Calu3 (cell line): Measurements from ENCODE around the gene MORF4L2. TPM values are rescaled to one million over a fixed set of nuclear protein-coding genes. Genes with fewer than 3 reads are reported as not detected.

ENCODE experiments used
- BruUV-seq: library from RNA; stranded (reverse); fragments of 400-500 nt; replicated peaks from 2 replicates; lab custom pipeline; 2021; lab: Mats Ljungman, UMichigan
- CTCF ChIA-PET: fragments of 300-600 bp; sonication (Branson Sonifier 250); formaldehyde crosslinking; loops from one replicate; lab custom pipeline; 2022; ENCODE audit warnings: antibody characterized with exemption; lab: Charles Lee
- DNase-seq: peaks from one replicate; pipeline ENCODE4 v3.0.0; 2022
- H3K27ac Mint-ChIP-seq: one replicate; pipeline ENCODE4 v1.8.0; 2022; ENCODE audit warnings: mixed read lengths; ENCODE audit not compliant: unreplicated experiment
- H3K27me3 Mint-ChIP-seq: one replicate; pipeline ENCODE4 v1.8.0; 2022; ENCODE audit warnings: mixed read lengths; ENCODE audit not compliant: unreplicated experiment
- H3K36me3 Mint-ChIP-seq: one replicate; pipeline ENCODE4 v1.8.0; 2022; ENCODE audit warnings: mild to moderate bottlenecking, moderate library complexity, mixed read lengths; ENCODE audit not compliant: insufficient read depth, unreplicated experiment
- H3K4me1 Mint-ChIP-seq: one replicate; pipeline ENCODE4 v1.8.0; 2022; ENCODE audit warnings: mild to moderate bottlenecking, low read depth, mixed read lengths; ENCODE audit not compliant: unreplicated experiment
- H3K4me3 Mint-ChIP-seq: one replicate; pipeline ENCODE4 v1.8.0; 2022; ENCODE audit warnings: mild to moderate bottlenecking, low read depth, moderate library complexity, mixed read lengths; ENCODE audit not compliant: unreplicated experiment
- H3K9me3 Mint-ChIP-seq: one replicate; pipeline ENCODE4 v1.8.0; 2022; ENCODE audit warnings: low read depth, mixed read lengths; ENCODE audit not compliant: unreplicated experiment
- intact Hi-C: fragments of 100-400 bp; cut with micrococcal nuclease; formaldehyde crosslinking; loops from one replicate; pipeline ENCODE4 v1.10.0; 2022; ENCODE audit not compliant: unreplicated experiment
- total RNA-seq: library from RNA; stranded (reverse); gene quantifications from 2 replicates; pipeline ENCODE4 v1.2.3, GENCODE V29; 2022
- TF ChIP-seq, protein P1 (sequence below): fragments of 200-600 bp; IDR thresholded peaks from one replicate; pipeline ENCODE4 v1.8.0; 2022; ENCODE audit warnings: antibody characterized with exemption; ENCODE audit not compliant: unreplicated experiment

The MORF4L2 gene
- total RNA-seq, 1 experiment from 2014 or later, result 388 TPM

GRCh38 chrX:103691059-103691458 is 4.6 kb upstream of the MORF4L2 start:
- TF ChIP-seq, protein P1, sequence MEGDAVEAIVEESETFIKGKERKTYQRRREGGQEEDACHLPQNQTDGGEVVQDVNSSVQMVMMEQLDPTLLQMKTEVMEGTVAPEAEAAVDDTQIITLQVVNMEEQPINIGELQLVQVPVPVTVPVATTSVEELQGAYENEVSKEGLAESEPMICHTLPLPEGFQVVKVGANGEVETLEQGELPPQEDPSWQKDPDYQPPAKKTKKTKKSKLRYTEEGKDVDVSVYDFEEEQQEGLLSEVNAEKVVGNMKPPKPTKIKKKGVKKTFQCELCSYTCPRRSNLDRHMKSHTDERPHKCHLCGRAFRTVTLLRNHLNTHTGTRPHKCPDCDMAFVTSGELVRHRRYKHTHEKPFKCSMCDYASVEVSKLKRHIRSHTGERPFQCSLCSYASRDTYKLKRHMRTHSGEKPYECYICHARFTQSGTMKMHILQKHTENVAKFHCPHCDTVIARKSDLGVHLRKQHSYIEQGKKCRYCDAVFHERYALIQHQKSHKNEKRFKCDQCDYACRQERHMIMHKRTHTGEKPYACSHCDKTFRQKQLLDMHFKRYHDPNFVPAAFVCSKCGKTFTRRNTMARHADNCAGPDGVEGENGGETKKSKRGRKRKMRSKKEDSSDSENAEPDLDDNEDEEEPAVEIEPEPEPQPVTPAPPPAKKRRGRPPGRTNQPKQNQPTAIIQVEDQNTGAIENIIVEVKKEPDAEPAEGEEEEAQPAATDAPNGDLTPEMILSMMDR, result no peak
- no TSS peak for BruUV-seq
- H3K4me1 Mint-ChIP-seq, result no peaks in the 10 kb centered on the region
- H3K27ac Mint-ChIP-seq, result no peak overlapping the region
- CTCF ChIA-PET, result no interaction called here
- no peak overlapping the region for H3K4me3 Mint-ChIP-seq
- no peaks in the 10 kb centered on the region for H3K9me3 Mint-ChIP-seq
- peaks cover 14% of the 10 kb centered on the region for H3K27me3 Mint-ChIP-seq
- DNase-seq, result no peak
- no peaks in the 10 kb centered on the region for H3K36me3 Mint-ChIP-seq
- intact Hi-C loops, result no loop called here

DNA sequence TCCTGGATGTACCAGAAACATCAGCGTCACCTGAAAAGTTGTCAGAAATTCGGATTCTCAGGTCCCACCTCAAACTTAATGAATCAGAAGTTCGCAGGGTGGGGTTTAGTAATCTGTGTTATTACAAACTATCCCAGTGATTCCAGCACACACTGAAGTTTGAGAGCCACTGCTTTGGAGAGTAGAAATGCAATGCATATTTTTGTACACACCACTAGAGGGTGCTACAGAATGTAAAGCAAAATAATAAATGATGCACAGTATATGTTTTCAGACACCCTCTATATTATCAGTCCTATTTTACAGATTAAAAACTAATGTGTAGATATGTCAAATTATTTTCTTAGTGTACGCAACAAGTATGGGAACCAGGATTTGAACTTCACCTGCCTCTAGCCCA is 2.4 kb upstream of the MORF4L2 start:
- H3K9me3 Mint-ChIP-seq, result no peaks in the 10 kb centered on the region
- H3K36me3 Mint-ChIP-seq, result peaks cover 10% of the 10 kb centered on the region
- no peak overlapping the region for H3K27ac Mint-ChIP-seq
- H3K4me1 Mint-ChIP-seq, result peaks cover 1% of the 10 kb centered on the region
- no peaks in the 10 kb centered on the region for H3K27me3 Mint-ChIP-seq
- BruUV-seq, result no TSS peak
- TF ChIP-seq, protein P1, result peak; percentile 14
- DNase-seq, result no peak
- CTCF ChIA-PET, result no interaction called here
- intact Hi-C loops, result loop anchor here (1.0 to 5.0 kb wide), 4 partner anchors 62 to 157 kb away; partner anchors contain the start of gene TCEAL1
- H3K4me3 Mint-ChIP-seq, result no peak overlapping the region

GRCh38 chrX:103687696-103688201 is 1.2 kb upstream of the MORF4L2 start:
- Mint-ChIP-seq H3K36me3 (peaks cover 20% of the 10 kb centered on the region), H3K4me1 (peaks cover 7% of the 10 kb centered on the region), H3K27ac (no peak overlapping the region), H3K9me3 (no peaks in the 10 kb centered on the region), H3K4me3 (no peak overlapping the region), H3K27me3 (no peaks in the 10 kb centered on the region)
- TSS peak; percentile 36 for BruUV-seq
- peak; percentile 57 for DNase-seq
- TF ChIP-seq, protein P1, result peak; percentile 41
- CTCF ChIA-PET, result interaction anchor here (0.7 to 1.0 kb wide), 2 partner anchors 31 to 158 kb away, joined by 3 to 6 read pairs; no protein-coding TSS in a partner anchor
- intact Hi-C loops, result loop anchor here (2.0 to 5.0 kb wide), 3 partner anchors 60 to 155 kb away; partner anchors contain the start of gene TCEAL1

- Mint-ChIP-seq H3K36me3 (peaks cover 26% of the 10 kb centered on the region), H3K9me3 (no peaks in the 10 kb centered on the region), H3K4me3 (no peak overlapping the region), H3K27me3 (no peaks in the 10 kb centered on the region), H3K27ac (no peak overlapping the region), H3K4me1 (peaks cover 7% of the 10 kb centered on the region)
- intact Hi-C loops, result loop anchor here (5.0 kb wide), 2 partner anchors 60 to 155 kb away; partner anchors contain the start of gene TCEAL1
- no TSS peak for BruUV-seq
- CTCF ChIA-PET, result interaction anchor here (0.7 to 1.0 kb wide), 6 partner anchors 31 to 1800 kb away, joined by 3 to 6 read pairs (median 3); no protein-coding TSS in a partner anchor
- DNase-seq, result peak; percentile 84
- TF ChIP-seq, protein P1, result peak; percentile 26
These were observed 685 bp upstream of the MORF4L2 start for GRCh38 chrX:103687073-103687695.
